A172 (cell line): ENCODE results near the gene ITIH5. TPM values are rescaled to one million over a fixed set of nuclear protein-coding genes. Genes with fewer than 3 reads are reported as not detected.

ENCODE experiments used
- DNase-seq: peaks from one replicate; pipeline ENCODE4 v3.0.0-alpha.2; 2015; ENCODE audit warnings: low spot score
- total RNA-seq: library from RNA; depleted of rRNA; stranded (reverse); fragments of >200 nt; shearing (Covaris generic); gene quantifications from 2 replicates; pipeline ENCODE4 v1.2.3, GENCODE V29; 2014

ITIH5 gene
- total RNA-seq, 1 experiment from 2014 or later: 0.09 TPM

DNA sequence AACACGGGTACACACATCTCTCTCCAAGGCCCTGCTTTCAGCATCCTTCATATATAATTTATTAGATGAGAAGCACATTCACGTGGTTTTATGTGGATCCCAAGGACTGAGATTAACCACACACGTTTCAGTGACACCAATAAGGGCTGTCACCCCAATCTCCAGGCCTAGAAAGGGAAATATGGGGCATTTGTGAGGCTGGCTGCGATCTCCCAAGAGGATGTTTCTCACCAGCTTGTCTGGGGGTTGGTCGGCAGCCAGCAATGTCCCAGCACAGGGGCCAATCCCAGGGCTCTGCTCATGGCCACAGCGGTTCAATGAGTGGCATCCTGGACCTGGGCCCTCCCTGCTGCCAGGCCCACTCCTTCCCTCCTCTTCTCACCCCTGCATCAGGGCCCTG is 115.5 kb downstream of the ITIH5 start:
- no peak for DNase-seq

DNA sequence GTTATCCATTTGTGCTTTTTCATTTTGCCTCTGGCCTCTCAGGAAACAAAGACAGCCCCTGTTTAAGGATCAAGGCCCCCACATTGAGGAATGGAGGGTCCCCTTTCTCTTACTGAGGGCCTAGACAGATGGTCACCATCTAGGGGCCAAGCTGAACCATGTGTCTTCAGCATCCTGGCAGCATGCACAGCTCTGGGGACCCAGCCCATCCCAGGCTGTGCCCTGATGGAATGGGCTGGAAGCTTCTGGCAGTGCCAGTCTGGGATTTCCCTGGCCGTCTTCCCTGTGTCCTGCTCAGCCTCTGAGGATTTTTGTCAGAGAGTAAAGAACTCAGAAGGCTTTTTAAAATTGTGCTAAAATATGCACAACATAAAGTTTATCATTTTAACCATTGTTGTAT is 116.8 kb downstream of the ITIH5 start:
- no peak for DNase-seq

DNA sequence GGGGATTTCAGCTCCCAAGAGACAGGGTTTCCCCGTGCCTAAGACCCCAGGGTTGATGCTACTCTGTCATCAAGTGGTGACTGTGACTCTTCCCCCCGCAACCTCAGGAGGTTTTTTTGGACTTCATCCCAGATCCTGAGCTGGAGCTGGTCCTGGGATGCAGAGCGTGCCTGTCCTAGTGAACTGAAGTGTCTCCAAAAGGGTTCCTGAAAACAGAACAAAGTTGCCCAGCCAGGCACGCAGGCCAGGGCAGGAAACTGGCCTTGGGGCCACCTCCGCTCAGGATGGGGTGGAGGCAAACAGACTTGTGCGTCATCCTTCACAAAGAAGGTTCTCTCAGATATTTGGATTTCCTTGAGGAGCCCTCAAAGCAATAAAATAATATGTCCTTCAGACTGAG is 118.9 kb downstream of the ITIH5 start:
- no peak for DNase-seq

DNA sequence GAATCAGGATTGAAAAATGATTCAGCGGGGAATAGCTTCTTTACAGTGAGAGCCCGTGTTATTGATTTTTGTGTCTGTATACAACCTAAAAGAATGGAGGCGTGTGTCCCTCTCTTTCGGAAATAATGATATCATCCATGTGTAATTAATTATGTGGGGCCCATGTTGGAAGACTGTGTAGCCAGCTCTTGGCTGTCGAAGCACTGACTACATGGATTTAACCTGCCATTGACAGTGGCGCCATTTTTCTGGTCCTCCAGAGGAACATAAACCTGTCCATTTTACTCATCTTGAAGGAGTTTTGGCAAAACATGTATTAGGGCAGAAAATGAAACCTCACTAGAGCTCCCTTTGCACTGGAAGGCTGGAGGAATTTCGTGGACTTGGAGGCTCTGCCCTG is 119.6 kb downstream of the ITIH5 start:
- no peak for DNase-seq

DNA sequence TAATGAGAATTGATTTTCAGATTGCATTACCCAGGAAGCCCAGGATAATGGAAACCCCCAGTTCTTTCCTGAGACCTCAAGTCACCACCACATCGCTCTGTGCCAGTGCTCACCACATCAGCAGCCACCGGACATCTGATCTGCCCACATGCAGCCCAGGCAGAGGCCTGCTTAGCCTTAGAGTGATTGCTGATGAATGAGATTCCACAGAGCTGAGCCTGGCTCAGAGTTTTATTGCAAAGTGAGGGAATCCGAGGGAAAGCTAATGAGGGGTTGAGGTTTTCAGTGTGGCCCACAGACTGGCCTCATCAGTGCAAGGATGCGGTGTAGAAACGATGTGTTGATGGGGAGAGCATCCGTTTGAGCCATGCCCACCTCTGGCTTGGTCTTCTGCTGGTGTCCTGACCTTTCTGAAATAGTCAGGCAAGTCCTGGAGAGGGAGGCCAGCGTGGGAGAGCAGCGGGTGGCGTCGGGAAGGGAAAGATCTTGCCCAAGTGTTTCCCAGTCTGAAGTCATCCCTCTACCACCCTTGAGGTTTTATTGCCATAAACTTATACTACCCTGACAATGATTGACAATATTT is 120.3 kb downstream of the ITIH5 start:
- no peak for DNase-seq

DNA sequence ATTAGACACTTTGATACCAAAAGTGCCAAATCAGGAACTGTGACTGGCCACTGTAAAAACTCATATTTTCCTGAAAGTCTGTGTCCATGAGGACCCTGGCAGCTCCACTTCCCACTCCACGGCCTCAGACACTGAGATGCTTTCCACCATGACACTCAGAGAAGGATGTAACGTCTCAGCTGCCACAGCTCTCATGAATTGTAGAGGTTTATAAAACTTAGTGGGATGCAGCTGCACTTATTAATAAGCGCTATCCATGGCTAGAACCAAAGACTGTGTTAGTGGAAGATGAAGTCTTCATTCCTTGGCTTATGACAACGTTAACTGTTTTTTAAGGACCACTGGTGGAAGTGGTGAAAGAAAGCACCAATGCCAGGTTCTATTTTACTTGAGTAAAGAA is 121.0 kb downstream of the ITIH5 start:
- DNase-seq: no peak

DNA sequence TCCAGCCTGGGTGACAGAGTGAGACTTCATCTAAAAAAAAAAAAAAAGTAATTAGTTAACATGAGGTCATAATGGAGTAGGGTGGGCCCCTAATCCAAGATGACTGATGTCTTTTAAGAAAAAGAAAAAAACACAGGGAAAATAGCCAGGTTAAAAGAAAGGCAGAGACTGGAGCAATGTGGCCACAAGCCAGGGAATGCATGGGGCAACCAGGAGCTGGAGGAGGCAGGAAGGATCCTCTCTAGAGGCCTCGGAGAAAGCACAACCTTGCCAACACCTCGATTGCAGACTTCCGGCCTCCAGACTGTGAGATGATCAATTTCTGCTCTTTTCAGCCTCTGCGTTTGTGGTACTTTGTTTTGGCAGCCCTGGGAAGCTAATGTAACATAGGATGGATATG is 121.5 kb downstream of the ITIH5 start:
- no peak for DNase-seq

DNA sequence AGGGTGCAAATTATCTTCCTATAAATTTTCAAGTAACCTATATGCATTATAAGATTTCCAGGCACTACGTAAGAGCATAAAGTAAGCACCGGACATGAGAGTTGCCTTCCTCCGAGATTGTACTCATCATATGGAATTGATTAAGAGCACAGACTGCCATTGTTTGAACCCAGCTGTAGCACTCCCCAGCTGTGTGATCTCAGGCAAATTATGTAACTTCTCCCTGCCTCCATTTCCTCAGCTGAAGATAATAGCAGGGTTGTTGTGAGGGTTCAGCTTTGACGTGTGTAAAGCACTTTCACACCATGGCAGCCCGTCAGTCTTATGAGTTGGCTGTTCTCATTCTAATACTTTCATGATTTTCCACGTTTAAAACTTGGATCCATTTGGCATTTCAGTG is 122.6 kb downstream of the ITIH5 start:
- no peak for DNase-seq

DNA sequence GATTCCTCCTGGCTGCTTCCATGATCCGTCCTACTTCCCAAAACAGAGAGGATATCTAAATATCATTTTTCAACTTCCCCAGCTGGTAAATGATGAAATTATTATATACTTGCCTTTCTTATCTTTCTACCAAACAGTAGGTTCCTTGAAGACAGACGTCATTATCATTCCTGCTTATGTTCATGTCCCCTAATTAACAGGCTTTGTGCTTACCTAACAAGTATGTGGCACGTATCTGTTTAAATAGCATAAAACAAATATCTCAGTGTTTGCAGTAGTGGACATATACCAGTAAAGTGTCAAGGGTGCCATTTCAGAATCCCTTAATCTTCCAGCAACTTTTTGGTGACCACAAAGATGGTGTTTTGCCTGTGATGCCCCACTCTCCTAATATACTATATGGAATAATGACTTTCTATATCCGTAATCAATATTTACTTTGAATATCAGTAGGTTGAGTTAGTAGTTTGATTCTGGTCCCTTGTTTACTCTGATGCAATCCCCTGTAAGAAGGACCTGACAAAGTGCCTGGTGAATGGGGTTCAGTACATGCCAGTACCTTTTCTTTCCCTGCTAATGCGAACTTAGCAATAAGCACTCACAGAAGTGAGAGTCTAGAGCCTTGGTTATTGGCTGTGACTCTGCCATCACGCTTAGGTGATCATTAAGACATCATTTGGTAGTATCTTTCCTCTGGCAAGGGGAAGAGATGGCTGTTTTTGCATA is 124.4 kb downstream of the ITIH5 start:
- DNase-seq: no peak

DNA sequence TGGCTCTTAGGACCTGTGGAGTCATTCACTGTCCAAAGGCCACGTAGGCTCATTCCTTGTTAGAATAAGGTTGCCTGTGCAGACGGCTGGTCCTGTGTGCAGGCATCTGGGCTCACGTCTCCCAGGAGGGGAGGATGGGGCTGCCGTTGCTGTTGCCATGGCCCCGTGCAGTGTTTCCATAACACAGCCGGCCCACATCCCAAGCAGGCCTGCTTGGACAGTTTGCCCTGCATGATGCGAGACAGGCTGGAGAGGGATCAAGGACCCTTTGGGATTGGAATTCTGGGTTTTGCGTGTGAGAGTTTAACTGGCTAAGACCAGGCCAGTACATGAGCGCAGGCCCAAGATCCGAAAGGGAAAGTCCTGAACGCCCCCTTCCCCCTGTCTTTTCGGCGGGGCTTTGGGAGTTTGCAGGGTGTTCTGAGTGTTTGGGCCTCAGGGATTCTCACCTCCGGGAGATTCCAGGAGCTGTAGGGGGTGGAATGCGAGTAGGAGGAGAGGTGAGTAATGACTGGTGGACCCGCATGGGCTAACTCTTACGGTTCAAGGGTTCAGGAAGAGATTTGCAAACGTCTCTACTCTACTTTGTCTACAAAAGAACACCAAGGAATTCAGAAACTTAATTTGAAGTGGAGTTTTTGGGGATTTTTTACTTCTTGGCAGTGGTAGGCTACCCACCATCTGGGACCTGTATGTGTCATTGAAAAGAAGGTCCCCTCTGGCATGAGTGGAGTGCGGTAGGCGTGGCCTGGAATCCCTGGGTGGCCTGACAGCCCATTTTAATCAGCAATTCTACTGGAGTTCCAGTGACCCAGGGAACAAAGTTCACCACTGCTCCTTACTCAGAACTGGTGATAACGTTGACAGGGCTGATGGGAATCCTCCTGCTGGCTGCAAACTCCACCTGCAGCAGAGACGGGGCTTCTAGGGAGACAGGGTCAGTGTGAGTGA is 125.4 kb downstream of the ITIH5 start:
- peak; percentile 14 for DNase-seq

DNA sequence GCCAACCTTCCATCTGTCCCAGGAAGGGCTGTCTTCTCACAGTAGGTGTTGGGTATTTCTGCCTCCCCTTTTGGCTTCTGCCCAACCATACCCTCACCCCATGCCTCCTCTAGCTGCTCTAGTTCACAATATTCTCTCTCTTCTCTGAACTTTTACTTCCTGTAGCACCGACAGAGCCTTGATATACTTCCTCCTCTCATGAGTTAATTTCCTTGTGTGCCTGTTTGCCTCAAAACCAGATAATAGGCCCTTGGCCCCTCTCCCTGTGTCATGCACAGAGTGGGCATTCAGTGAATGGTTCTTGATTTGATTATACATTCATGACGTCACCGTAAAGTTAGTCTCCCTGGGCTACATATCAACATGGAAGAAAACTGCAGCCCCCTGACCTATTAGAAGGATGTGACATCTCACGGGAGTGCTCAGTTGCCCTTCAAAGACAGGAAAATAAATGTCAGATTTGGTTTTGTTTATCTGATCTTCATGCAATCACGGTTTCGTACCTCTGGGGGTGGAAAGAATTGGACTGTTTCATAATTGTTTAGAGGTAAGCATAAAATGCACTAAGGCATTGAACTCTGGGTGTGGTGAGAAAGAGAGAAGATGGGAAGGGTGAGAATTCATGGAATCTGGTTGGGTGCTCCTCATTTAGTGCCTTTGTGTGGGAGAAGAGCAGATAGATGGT is 127.7 kb downstream of the ITIH5 start:
- no peak for DNase-seq

DNA sequence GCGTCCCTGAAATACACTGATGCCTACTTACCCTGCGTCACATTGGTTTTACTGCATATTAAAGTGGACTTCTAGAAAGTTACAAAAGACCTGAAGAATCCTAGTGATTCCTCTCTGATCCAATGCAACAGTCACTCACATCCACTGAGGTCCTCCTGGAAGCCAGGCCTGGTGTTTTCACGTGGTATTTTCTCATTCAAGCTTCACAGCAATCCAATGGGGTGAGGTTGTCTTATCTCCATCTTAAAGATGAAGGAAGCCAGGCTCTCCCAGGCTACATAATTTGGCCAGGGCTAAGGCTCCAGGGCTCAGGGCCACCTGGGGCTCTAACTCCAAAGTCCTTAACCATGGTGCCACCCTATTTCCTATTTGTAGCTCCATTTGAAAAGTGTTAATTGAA is 129.6 kb downstream of the ITIH5 start:
- DNase-seq: no peak

DNA sequence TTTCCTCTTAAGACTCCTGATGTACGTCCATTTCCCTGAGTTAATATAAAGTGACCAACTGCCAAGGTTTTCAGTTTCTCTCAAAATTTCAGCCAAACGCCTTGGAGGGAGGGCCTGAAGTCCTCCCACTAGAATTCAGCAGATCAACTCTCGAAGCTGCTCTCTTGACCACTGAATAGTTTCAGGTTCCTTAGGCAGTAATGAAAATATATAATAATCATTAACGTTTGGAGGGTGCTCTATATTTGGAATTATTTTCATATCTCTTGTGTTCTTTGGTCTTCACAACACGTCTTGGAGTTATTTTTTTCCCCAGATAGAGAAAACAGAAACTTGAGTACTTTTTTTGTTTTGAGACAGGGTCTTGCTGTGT is 132.3 kb downstream of the ITIH5 start:
- no peak for DNase-seq

DNA sequence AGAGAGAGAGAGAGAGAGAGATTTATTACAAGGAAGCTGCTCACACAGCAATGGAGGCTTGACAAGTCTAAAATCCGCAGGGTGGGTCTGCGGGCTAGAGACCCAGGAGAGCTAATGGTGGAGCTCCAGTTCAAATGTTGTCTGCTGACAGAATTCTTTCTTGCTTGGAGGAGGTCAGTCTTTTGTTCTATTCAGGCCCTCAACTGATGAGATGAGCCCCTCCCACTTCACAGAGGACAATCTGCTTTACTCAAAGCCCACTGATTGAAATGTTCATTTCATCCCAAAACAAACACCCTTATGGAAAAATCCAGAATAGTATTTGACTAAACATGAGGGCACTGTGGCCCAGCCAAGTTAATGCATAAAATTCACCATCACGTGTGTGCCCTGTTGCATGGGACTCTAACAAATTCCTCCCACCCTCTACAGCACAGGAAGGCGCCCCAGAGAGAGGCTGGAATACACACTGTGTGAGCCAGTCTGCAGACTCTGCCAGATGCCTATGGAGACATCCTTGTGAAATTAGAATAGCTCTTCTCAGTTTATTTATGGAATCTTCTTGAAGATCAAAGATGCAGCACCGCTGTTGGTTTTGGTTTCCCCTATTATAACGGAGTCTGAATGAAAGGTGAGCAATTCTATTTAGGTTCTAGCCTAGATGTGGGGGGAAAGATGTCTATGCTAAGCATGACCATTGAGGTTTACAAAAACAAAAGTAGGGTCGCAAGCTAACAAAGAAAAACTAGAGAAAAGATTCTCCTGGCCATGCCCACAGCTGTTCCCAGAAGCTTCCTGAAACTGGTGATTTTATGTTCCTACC is 132.9 kb downstream of the ITIH5 start:
- no peak for DNase-seq

DNA sequence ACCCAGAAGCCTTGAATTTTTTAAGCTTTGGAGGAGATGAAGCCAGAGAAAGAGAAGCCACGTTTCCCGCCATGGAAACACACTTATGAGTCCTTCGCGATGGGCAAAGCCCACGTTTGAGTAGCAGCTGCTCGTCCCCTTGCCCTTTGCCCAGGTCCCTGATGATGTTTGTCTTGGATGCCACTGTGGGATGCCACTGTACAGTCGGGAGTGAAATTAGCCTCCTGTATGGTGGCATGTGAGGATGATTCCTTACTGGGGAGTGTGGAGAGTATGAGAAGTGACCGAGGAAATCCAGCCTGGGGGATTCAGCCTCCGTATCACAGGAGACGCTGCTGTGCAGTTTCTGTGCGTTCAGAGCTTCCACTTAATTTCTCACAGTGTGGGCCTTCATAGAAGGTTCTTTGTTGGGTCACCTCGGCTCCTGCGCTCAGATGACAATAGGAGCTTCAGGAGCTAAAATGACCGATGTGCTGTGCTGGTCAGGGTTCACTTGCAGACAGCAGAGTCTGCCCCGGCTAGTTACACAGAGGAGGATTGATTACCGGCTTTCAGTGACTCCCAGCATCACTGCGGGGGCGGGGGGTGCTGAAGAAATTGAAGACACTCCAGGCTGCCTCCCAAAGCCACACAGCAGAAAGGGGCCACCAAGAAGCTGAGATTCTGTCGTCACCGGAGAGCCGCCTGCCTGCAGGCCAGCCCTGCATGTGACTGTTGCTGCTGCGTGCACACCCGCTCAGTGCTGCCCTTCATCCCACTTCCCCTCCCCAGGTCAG is 133.9 kb downstream of the ITIH5 start:
- no peak for DNase-seq

DNA sequence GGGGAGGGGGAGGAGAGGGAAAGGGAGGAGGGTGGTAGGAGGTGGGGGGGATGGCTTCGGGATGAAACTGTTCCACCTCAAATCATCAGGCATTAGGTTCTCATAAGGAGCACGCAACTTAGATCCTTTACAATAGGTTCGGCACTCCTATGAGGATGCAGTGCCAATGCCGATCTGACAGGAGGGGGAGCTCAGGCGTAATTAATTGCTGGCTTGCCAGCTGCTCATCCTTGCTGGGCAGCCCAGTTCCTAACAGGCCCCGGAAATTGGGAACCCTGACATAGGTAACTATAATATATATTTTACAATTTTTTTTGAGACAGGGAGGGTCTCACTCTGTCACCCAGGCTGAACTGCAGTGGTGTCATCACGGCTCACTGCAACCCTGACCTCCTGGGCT is 137.1 kb downstream of the ITIH5 start:
- peak; percentile 25 for DNase-seq

DNA sequence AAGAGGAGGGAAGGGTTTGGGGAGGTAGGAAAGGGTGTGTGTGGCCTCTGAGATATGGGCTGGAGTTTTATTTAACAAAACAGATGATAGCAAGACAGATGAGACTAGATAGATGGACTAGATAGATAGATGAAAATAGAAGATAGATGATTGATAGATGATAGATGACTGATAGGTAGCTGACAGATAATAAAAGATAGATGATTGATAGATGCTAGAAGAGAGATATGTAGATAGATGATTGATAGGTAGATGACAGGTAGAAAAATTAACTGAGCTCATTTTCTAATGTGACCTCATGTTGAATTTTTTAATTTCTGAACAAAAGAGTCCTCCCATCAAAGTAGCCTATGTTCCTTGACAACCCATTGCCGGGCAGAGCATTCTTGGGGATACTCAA is 139.3 kb downstream of the ITIH5 start:
- DNase-seq: no peak

DNA sequence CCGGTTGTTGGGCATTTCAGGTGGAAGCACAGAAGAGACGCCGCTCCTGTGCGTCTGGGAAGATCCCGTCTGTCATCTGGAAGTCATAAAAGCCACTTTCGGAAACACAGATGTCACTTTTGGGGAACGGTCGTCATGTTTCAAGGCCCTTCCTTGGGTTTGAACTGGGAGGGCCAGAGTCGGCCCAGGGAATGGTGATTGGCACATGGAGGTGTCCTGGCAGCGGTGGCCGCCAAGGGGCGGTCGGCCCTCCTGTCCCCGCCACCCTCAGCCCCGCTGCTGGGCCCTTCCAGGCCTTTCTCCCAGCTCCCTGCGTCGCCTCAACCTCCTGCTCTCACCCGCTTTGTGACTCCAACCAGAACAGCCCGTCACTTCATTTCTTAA is 140.8 kb downstream of the ITIH5 start:
- no peak for DNase-seq

DNA sequence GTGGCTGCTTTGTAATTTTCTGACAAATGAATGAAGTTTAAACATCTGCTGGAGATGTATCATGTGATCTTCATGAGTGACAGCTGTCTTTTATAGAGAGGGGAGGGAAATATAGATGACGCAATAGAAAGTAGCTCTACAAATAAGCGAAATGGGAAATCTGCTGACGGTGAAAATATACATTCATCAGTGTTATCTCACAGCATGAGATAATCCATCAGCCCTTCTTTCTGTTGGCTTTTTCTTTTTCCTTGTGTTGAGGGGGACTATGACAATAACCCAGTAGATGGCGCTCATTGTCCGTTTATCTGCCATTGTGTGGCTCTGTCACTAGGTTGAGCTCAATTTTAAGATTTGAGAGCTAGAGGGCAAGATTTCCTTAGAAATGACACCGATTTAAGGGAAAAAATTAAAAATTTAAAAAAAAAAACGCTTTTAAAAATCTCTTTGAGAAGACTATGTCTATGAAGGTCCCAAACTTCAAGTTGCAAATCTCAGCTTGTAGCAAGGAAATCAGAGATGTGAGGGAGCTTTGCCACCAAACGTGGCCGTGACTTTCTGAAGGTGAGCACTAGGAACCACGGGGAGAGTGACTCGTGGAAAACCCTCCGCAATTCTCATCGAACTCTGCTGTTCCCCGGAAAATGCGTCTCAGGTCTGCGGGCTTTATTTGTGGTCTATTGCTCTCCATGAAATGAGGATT is 141.3 kb downstream of the ITIH5 start:
- DNase-seq: peak; percentile 70

DNA sequence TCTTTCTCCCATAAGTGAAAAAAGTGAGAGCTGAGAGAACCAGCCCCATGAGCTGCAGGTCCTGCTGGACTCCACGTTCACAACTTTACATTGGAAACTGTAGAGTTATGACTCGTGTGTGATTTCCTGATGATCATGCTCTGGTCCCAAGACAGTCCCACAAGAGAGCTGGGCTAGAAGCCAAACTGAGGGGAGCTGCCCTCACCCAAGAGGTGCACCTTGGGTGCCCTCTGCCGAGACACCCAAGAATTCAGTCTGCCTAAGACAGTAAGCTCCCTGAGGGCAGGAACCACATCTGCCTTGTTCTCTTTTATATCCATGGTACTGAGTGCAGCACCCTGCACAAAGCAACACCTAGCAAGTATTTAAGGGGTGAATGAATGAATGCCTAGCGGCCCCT is 143.1 kb downstream of the ITIH5 start:
- DNase-seq: no peak
